Stomach (tissue), 9 donors: ENCODE data around the gene A2M. TPM values are rescaled to one million over a fixed set of nuclear protein-coding genes. Genes with fewer than 3 reads are reported as not detected.

Source experiments
- DNase-seq, 2 donors: peaks; one replicate each; pipeline versions ENCODE4 v3.0.0 to v3.0.0-alpha.2; 2013 to 2019
- H3K27ac ChIP-seq, 5 donors: fragments of 200-600 bp in 4 of 5; sonication (generic) in 4 of 5; one replicate each; pipeline ENCODE4 v1.5.1; 2013 to 2019; ENCODE audit warnings: mild to moderate bottlenecking in 1 of 5, moderate library complexity in 1 of 5
- H3K27me3 ChIP-seq, 3 donors: fragments of 200-600 bp; sonication (generic); one replicate each; pipeline ENCODE4 v1.5.1; 2017 to 2019; ENCODE audit warnings: mixed run types in 1 of 3
- H3K36me3 ChIP-seq, 4 donors: fragments of 200-600 bp; sonication (generic); 1 replicate in 3 of 4; 2 replicates in 1 of 4; pipeline ENCODE4 v1.5.1; 2016 to 2019
- H3K4me1 ChIP-seq, 4 donors: fragments of 200-600 bp; sonication (generic); one replicate each; pipeline ENCODE4 v1.5.1; 2016 to 2019
- H3K4me3 ChIP-seq, 4 donors: fragments of 200-600 bp; sonication (generic) in 3 of 4; one replicate each; pipeline ENCODE4 v1.5.1; 2016 to 2019; ENCODE audit warnings: mild to moderate bottlenecking in 1 of 4
- H3K9me3 ChIP-seq, 4 donors: fragments of 200-600 bp; sonication (generic); one replicate each; pipeline ENCODE4 v1.5.1; 2016 to 2019
- CTCF ChIP-seq, 7 experiments: fragments of 450-650 bp in 4 of 7; fragments of 200-600 bp in 3 of 7; sonication (generic) in 3 of 7; IDR thresholded peaks; one replicate each; pipeline ENCODE4 v1.5.1; 2016 to 2019; ENCODE audit warnings: antibody characterized with exemption in 7 of 7, control low read depth in 2 of 7, mild to moderate bottlenecking in 1 of 7
- EP300 ChIP-seq: sonication (generic); formaldehyde crosslinking; IDR thresholded peaks from one replicate; pipeline ENCODE4 v1.6.1; 2017; ENCODE audit warnings: antibody characterized with exemption
- POLR2A ChIP-seq, 4 donors: fragments of 450-650 bp; IDR thresholded peaks; one replicate each; pipeline ENCODE4 v1.6.1; 2016; ENCODE audit warnings: antibody characterized with exemption in 4 of 4, control low read depth in 2 of 4, mild to moderate bottlenecking in 1 of 4, moderate library complexity in 1 of 4
- POLR2AphosphoS5 ChIP-seq, 3 donors: sonication (generic); formaldehyde crosslinking; IDR thresholded peaks; one replicate each; pipeline ENCODE4 v1.6.1; 2016; ENCODE audit warnings: antibody characterized with exemption in 3 of 3
- WGBS, 5 donors: extraction: QIAGEN DNeasy Blood & Tissue Kit in 3 of 5; methylation state at CpG; one replicate each; pipeline versions ENCODE4 v1.1.5 to v1.1.7; 2013 to 2018; 5-methylcytosine and 5-hydroxymethylcytosine counted together
- intact Hi-C: fragments of 100-400 bp; cut with DNase I; formaldehyde crosslinking; loops from one replicate; pipeline ENCODE4 v1.15.1; 2023; ENCODE audit warnings: low total_unique reads
- polyA plus RNA-seq, 3 donors: library from polyadenylated mRNA; stranded (reverse); fragments of 200-250 nt; gene quantifications; one replicate each; pipeline ENCODE4 v1.2.3, GENCODE V29; 2013
- total RNA-seq, 5 donors: library from RNA; depleted of rRNA; stranded (reverse); fragments of >200 nt; gene quantifications; one replicate each; pipeline versions ENCODE4 v1.1.0 to v1.2.3, GENCODE V29; 2014 to 2016
- donor health status: healthy with polysubstance abuse.
- donor health status: Bipolar disorder and iron deficiency.
- donor health status: healthy.

Gene A2M
- total and polyA plus RNA-seq, 8 donors = 47.4 to 445 (median 133) TPM

GRCh38 chr12:9091891-9092598 lies 23.7 kb downstream of the A2M start:
- 78 to 85% (median 80%) methylated on average over 8 of the region's 8 CpGs for WGBS, 5 donors
- peaks cover 7 to 92% (median 90%) of the 10 kb centered on the region in 4 donors for H3K36me3 ChIP-seq
- TF ChIP-seq POLR2A (IDR thresholded peaks at IDR 0.05) (no peak), CTCF (IDR thresholded peaks at IDR 0.05) (no peak), POLR2AphosphoS5 (IDR thresholded peaks at IDR 0.05) (no peak)
- H3K27ac ChIP-seq = no peak overlapping the region
- no peak for DNase-seq
- no peak overlapping the region for H3K4me3 ChIP-seq
- H3K9me3 ChIP-seq = no peaks in the 10 kb centered on the region
- no peaks in the 10 kb centered on the region for H3K27me3 ChIP-seq
- intact Hi-C loops = no loop called here
- no peaks in the 10 kb centered on the region for H3K4me1 ChIP-seq

- no peak for DNase-seq
- Histone ChIP-seq H3K4me3 (no peak overlapping the region), H3K27ac (no peak overlapping the region), H3K36me3 (peaks cover 7 to 90% (median 84%) of the 10 kb centered on the region in 4 donors), H3K4me1 (no peaks in the 10 kb centered on the region), H3K9me3 (no peaks in the 10 kb centered on the region), H3K27me3 (no peaks in the 10 kb centered on the region)
- WGBS, 5 donors = 80 to 88% (median 84%) methylated on average over 5 of the region's 5 CpGs
- intact Hi-C loops = no loop called here
- TF ChIP-seq POLR2AphosphoS5 (IDR thresholded peaks at IDR 0.05) (no peak), CTCF (IDR thresholded peaks at IDR 0.05) (no peak), EP300 (no peak), POLR2A (IDR thresholded peaks at IDR 0.05) (no peak)
These were observed 25.5 kb downstream of the A2M start for GRCh38 chr12:9090220-9090619.

- H3K4me3 ChIP-seq = no peak overlapping the region
- no peak overlapping the region for H3K27ac ChIP-seq
- intact Hi-C loops = no loop called here
- peaks cover 7 to 20% (median 17%) of the 10 kb centered on the region in 4 donors for H3K9me3 ChIP-seq
- no peaks in the 10 kb centered on the region for H3K4me1 ChIP-seq
- no peaks in the 10 kb centered on the region for H3K27me3 ChIP-seq
- DNase-seq = no peak
- TF ChIP-seq POLR2AphosphoS5 (IDR thresholded peaks at IDR 0.05) = no peak
- TF ChIP-seq EP300 = no peak
- TF ChIP-seq POLR2A (IDR thresholded peaks at IDR 0.05) = no peak
- no peak for TF ChIP-seq CTCF (IDR thresholded peaks at IDR 0.05)
- H3K36me3 ChIP-seq = peaks cover 0 to 93% (median 84%) of the 10 kb centered on the region in 4 donors
These were observed 28.5 kb downstream of the A2M start for GRCh38 chr12:9087087-9087835.

- WGBS, 5 donors = 44 to 61% (median 55%) methylated on average over 1 of the region's 1 CpG
- H3K27ac ChIP-seq = no peak overlapping the region
- H3K27me3 ChIP-seq = no peaks in the 10 kb centered on the region
- no peak for DNase-seq
- no peak overlapping the region for H3K4me3 ChIP-seq
- peaks cover 7 to 20% (median 17%) of the 10 kb centered on the region in 4 donors for H3K9me3 ChIP-seq
- peaks cover 0 to 93% (median 82%) of the 10 kb centered on the region in 4 donors for H3K36me3 ChIP-seq
- H3K4me1 ChIP-seq = no peaks in the 10 kb centered on the region
- TF ChIP-seq POLR2AphosphoS5 (IDR thresholded peaks at IDR 0.05) (no peak), POLR2A (IDR thresholded peaks at IDR 0.05) (no peak), CTCF (IDR thresholded peaks at IDR 0.05) (no peak), EP300 (no peak)
- intact Hi-C loops = no loop called here
These were observed 29.6 kb downstream of the A2M start for GRCh38 chr12:9086087-9086486.
